GM19240 (cell line): ENCODE measurements around the gene GCNT2.
"Not testable (repeated sequence)": the region's sequence is repeated elsewhere in the genome, so short reads cannot be mapped to it uniquely, and the experiment has no call there.

Experiments
- DNase-seq: peaks from one replicate; pipeline ENCODE4 v3.0.0; 2011; ENCODE audit warnings: low spot score; ENCODE audit not compliant: insufficient read length

GCNT2 gene

GRCh38 chr6:10659699-10660348 lies 138.7 kb downstream of the GCNT2 start:
- DNase-seq, result no peak

- DNase-seq, result not testable (repeated sequence)
Measured at GRCh38 chr6:10660431-10661191, 139.5 kb downstream of the GCNT2 start.

- no peak for DNase-seq
Measured at GRCh38 chr6:10662207-10662606, 141.1 kb downstream of the GCNT2 start.

GRCh38 chr6:10662742-10663141 lies 141.6 kb downstream of the GCNT2 start:
- DNase-seq, result no peak

GRCh38 chr6:10665595-10665994 lies 144.4 kb downstream of the GCNT2 start:
- DNase-seq, result not testable (repeated sequence)

- DNase-seq, result no peak
Measured at GRCh38 chr6:10668126-10668917, 147.2 kb downstream of the GCNT2 start.

GRCh38 chr6:10676403-10676802 lies 155.3 kb downstream of the GCNT2 start:
- no peak for DNase-seq

- no peak for DNase-seq
Measured at GRCh38 chr6:10678456-10678855, 157.3 kb downstream of the GCNT2 start.
